ENCODE results near the gene ACSS2. TPM values are rescaled to one million over a fixed set of nuclear protein-coding genes. Genes with fewer than 3 reads are reported as not detected.
"Not testable (repeated sequence)": the region's sequence is repeated elsewhere in the genome, so short reads cannot be mapped to it uniquely, and the experiment has no call there.

The ACSS2 gene
- total RNA-seq, 4 donors from 2014 or later: 58.9 to 114 (median 85.3) TPM

DNA sequence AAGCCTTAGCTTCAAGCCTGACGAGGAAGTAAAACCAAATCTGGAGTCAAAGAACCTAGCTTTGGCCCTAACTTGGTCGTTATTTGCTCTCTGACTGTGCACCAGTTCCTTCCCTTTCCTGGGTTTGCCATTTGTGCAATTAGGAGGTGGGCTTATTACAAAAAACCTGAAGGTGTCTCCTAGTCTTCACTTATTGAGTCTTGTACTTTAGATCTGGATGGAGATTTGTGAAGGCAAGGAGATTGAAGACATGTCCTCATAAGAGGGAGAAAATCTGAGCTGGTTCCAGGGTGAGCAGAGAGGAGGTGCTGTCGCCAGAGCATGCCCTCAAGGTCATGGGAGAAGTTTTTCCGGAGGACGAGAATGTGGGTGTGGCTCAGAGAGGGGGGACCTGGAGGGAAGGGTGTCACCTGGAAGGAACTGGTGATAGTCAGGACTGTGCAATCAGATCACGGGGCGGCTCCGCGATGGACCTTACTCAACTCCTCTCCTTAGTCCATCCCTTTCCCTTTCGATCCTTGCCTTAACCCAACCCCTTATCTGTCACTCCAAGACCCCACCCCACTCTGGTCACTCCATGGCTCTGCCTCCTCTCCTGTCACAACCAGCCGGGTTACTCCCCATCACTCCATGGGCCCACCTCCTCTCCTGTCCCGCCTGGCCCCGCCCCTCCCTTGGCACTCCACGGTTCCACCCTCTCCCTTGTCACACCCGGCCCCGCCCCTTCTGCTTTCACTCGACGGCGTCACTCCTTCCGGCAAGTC lies 588 bp upstream of the ACSS2 start:
- Histone ChIP-seq H3K4me1 (peaks cover 61% of the 10 kb centered on the region), H3K36me3 (no peaks in the 10 kb centered on the region), H3K4me3 (peak overlapping the region; percentile 91), H3K27ac (peak overlapping the region; percentile 88), H3K27me3 (no peaks in the 10 kb centered on the region), H3K9me3 (no peaks in the 10 kb centered on the region)
- TF ChIP-seq, protein P1, sequence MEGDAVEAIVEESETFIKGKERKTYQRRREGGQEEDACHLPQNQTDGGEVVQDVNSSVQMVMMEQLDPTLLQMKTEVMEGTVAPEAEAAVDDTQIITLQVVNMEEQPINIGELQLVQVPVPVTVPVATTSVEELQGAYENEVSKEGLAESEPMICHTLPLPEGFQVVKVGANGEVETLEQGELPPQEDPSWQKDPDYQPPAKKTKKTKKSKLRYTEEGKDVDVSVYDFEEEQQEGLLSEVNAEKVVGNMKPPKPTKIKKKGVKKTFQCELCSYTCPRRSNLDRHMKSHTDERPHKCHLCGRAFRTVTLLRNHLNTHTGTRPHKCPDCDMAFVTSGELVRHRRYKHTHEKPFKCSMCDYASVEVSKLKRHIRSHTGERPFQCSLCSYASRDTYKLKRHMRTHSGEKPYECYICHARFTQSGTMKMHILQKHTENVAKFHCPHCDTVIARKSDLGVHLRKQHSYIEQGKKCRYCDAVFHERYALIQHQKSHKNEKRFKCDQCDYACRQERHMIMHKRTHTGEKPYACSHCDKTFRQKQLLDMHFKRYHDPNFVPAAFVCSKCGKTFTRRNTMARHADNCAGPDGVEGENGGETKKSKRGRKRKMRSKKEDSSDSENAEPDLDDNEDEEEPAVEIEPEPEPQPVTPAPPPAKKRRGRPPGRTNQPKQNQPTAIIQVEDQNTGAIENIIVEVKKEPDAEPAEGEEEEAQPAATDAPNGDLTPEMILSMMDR (IDR thresholded peaks at IDR 0.05): no peak
- peak in 2 of 3 donors; percentile 18 to 53 for TF ChIP-seq POLR2AphosphoS5 (IDR thresholded peaks at IDR 0.05)
- TF ChIP-seq POLR2A (IDR thresholded peaks at IDR 0.05): no peak
- DNase-seq (ENCODE audit: low spot score in 2 of 2): peak; percentile 100
- WGBS: 9% methylated on average over 20 of the region's 20 CpGs

DNA sequence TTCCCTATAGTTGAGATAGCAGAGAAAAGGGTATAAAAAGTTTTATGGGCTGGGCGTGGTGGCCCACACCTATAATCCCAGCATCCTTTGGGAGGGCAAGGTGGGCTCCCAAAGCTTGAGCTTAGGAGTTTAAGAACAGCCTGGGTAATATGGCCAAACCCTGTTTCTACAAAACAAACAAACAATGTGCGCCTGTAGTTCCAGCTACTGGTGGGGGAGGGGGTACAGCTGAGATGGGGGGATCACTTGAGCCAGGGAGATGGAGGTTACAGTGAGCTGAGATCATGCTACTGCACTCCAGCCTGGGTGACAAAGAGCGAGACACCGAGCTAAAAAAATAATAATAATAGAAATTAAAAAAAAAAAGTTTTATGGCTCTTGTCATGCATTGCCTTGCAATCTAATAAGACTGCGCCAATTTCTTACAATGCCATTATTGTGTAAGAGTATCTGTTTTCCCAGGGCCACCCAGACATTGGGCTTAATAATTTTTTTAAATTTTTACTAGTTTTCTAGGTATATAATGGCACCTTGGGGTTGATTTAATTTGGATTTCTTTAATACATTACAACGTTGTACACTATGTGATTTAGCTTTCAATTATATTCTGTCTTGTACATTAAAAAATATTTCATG lies 3.9 kb downstream of the ACSS2 start:
- Histone ChIP-seq H3K27me3 (no peaks in the 10 kb centered on the region), H3K36me3 (peaks cover 24% of the 10 kb centered on the region), H3K4me3 (no peak overlapping the region), H3K4me1 (peaks cover 34% of the 10 kb centered on the region), H3K9me3 (no peaks in the 10 kb centered on the region), H3K27ac (no peak overlapping the region)
- no peak for DNase-seq (ENCODE audit: low spot score in 2 of 2)
- TF ChIP-seq, protein P1 (IDR thresholded peaks at IDR 0.05): no peak
- TF ChIP-seq POLR2A (IDR thresholded peaks at IDR 0.05) (no peak), POLR2AphosphoS5 (IDR thresholded peaks at IDR 0.05) (no peak), EP300 (IDR thresholded peaks at IDR 0.05) (no peak)
- 85% methylated on average over 6 of the region's 6 CpGs for WGBS

DNA sequence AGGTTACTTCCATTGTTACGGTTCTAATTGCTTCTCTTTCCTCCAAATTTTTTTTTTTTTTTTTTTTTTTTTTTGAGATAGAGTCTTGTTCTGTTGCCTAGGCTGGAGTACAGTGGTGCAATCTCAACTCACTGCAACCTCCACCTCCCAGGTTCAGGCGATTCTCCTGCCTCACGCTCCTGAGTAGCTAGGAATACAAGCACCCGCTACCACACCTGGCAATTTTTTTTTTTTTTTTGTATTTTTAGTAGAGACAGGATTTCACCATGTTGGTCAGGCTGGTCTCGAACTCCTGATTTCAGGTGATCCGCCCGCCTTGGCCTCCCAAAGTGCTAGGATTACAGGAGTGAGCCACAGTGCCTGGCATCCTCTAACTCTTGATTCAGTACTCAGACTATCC lies 4.6 kb downstream of the ACSS2 start:
- not testable (repeated sequence) for DNase-seq (ENCODE audit: low spot score in 2 of 2); H3K9me3 ChIP-seq; H3K27me3 ChIP-seq; H3K4me3 ChIP-seq; H3K27ac ChIP-seq
- WGBS: 81% methylated on average over 7 of the region's 7 CpGs
- H3K36me3 ChIP-seq: peaks cover 27% of the 10 kb centered on the region
- peaks cover 28% of the 10 kb centered on the region for H3K4me1 ChIP-seq

DNA sequence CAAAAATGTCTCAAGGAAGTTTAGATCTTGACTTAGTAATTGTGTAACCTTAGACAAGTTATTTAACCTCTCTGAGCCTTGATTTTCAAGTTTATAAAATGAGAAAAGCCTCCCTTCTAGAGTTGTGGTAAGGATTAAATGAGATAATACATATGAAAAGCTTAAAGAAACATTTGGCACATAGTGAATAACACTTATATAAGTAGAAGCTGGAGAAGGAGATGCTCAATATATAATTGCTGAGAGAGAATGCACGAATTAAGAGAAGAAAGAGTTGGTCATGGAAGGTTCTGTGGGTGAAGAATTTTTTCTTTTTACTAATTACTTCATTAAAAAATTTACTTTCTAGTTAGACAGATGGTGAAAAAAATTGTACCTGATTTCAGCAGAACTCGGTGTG lies 5.3 kb downstream of the ACSS2 start:
- TF ChIP-seq, protein P1 (IDR thresholded peaks at IDR 0.05): no peak
- TF ChIP-seq POLR2AphosphoS5 (IDR thresholded peaks at IDR 0.05) (no peak), EP300 (IDR thresholded peaks at IDR 0.05) (no peak), POLR2A (IDR thresholded peaks at IDR 0.05) (no peak)
- DNase-seq (ENCODE audit: low spot score in 2 of 2): no peak
- no peak overlapping the region for H3K27ac ChIP-seq
- peaks cover 28% of the 10 kb centered on the region for H3K4me1 ChIP-seq
- no peak overlapping the region for H3K4me3 ChIP-seq
- H3K36me3 ChIP-seq: peaks cover 27% of the 10 kb centered on the region
- H3K27me3 ChIP-seq: no peaks in the 10 kb centered on the region
- no peaks in the 10 kb centered on the region for H3K9me3 ChIP-seq
- 42% methylated on average over 2 of the region's 2 CpGs for WGBS

DNA sequence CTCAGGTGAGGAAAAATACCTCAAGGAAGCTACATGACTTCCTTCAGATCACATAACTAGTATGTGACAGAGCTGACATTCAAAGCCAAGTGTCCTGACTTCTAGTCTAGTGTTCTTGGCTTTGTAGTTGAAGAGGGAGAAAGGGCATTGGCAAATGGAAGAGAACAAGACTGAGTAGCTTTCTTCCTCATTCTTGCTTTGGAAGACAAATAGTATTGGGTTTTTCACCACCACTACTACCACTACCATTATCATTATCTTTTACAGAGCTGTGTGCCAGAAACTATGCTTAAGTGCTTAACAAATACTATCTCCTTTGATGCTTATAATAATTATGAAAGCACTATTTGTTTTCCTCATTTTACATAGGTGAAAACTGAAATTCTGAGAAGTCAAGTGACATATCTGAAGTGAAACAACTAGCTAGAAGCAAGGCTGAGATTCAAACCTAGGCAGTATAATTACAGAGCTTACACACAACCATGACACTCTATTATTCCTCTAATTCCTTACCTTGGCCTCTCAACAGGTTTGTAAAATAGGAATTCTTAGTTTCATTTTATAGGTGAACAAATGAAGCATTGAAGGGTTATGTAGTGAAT lies 6.8 kb downstream of the ACSS2 start:
- Histone ChIP-seq H3K27ac (no peak overlapping the region), H3K4me3 (no peak overlapping the region), H3K4me1 (peaks cover 13% of the 10 kb centered on the region), H3K36me3 (peaks cover 27% of the 10 kb centered on the region), H3K9me3 (no peaks in the 10 kb centered on the region), H3K27me3 (no peaks in the 10 kb centered on the region)
- TF ChIP-seq POLR2AphosphoS5 (IDR thresholded peaks at IDR 0.05): no peak
- no peak for DNase-seq (ENCODE audit: low spot score in 2 of 2)

DNA sequence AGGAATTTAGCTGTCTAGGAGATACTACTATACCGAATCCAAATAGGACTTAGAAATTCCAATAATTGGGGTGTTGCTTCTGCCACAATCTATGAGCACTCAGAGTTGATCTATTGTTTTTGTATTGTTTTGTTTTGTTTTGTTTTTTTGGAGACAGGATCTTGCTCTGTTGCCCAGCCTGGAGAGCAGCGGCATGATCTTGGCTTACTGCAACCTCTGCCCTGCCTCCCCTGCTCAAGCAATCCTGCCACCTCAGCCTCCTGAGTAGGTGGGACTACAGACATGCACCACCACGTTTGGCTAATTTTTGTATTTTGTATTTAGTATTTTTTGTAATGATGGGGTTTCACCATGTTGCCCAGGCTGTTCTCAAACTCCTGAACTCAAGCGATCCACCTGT lies 7.4 kb downstream of the ACSS2 start:
- H3K27ac ChIP-seq: no peak overlapping the region
- no peak overlapping the region for H3K4me3 ChIP-seq
- H3K36me3 ChIP-seq: peaks cover 27% of the 10 kb centered on the region
- WGBS: 87% methylated on average over 4 of the region's 4 CpGs
- H3K27me3 ChIP-seq: no peaks in the 10 kb centered on the region
- no peak for TF ChIP-seq POLR2A (IDR thresholded peaks at IDR 0.05)
- TF ChIP-seq POLR2AphosphoS5 (IDR thresholded peaks at IDR 0.05): no peak
- TF ChIP-seq, protein P1 (IDR thresholded peaks at IDR 0.05): no peak
- TF ChIP-seq EP300 (IDR thresholded peaks at IDR 0.05): no peak
- no peaks in the 10 kb centered on the region for H3K9me3 ChIP-seq
- H3K4me1 ChIP-seq: peaks cover 11% of the 10 kb centered on the region
- no peak for DNase-seq (ENCODE audit: low spot score in 2 of 2)
